Pancreas (tissue), 10 donors: ENCODE measurements around the gene LIN7B. TPM values are rescaled to one million over a fixed set of nuclear protein-coding genes. Genes with fewer than 3 reads are reported as not detected.
"Not testable (repeated sequence)": the region's sequence is repeated elsewhere in the genome, so short reads cannot be mapped to it uniquely, and the experiment has no call there.

Source experiments
- ATAC-seq, 4 donors: fragments of 200-7000 bp; cut with Tn5 transposase; one replicate each; pipeline versions ENCODE4 v1.8.0 to v1.9.1; 2020; ENCODE audit warnings: mild to moderate bottlenecking in 4 of 4, moderate library complexity in 4 of 4
- DNase-seq, 6 donors: peaks; one replicate each; pipeline ENCODE4 v3.0.0-alpha.2; 2020
- FAIRE-seq: peaks from 2 replicates; lab custom pipeline; 2012; peaks lifted over from hg19 to GRCh38; lab: Jason Lieb, UNC
- H3K27ac ChIP-seq, 4 donors: fragments of 200-600 bp; sonication (generic); 1 replicate in 3 of 4; 2 replicates in 1 of 4; pipeline versions ENCODE4 v1.5.0 to v1.8.0; 2020
- H3K27me3 ChIP-seq, 4 donors: fragments of 200-600 bp; one replicate each; pipeline ENCODE4 v1.8.0; 2021
- H3K36me3 ChIP-seq, 3 donors: fragments of 200-600 bp; sonication (generic) in 1 of 3; one replicate each; pipeline versions ENCODE4 v1.5.0 to v1.8.0; 2020 to 2021
- H3K4me1 ChIP-seq, 3 donors: fragments of 200-600 bp; one replicate each; pipeline ENCODE4 v1.8.0; 2021
- H3K4me3 ChIP-seq, 4 donors: fragments of 200-600 bp; sonication (generic) in 2 of 4; one replicate each; pipeline versions ENCODE4 v1.5.0 to v1.8.0; 2020 to 2021
- H3K9me3 ChIP-seq, 4 donors: fragments of 200-600 bp; one replicate each; pipeline ENCODE4 v1.8.0; 2021
- WGBS, 2 donors: extraction: QIAGEN DNeasy Blood & Tissue Kit; methylation state at CpG; one replicate each; pipeline ENCODE4 v1.1.7; 2013; 5-methylcytosine and 5-hydroxymethylcytosine counted together
- intact Hi-C, 3 donors: fragments of 100-400 bp; cut with DNase I; formaldehyde crosslinking; loops; one replicate each; pipeline versions ENCODE4 v1.11.1 to v1.14.2; 2022
- polyA plus RNA-seq, 2 donors: library from polyadenylated mRNA; stranded (reverse); fragments of 200-250 nt; gene quantifications; one replicate each; pipeline ENCODE4 v1.2.3, GENCODE V29; 2013
- total RNA-seq, 6 donors: library from RNA; stranded (reverse); fragmentation: NEBNext Ultra II Directional in 4 of 6; extraction: Animal tissue kit (Norgen Biotek cat#: 25700) in 4 of 6; gene quantifications; one replicate each; pipeline versions ENCODE4 v1.2.1 to v1.2.4, GENCODE V29; 2021 to 2023
- TF ChIP-seq, protein P1 (sequence below), 4 donors: fragments of 200-600 bp; sonication (generic) in 3 of 4; IDR thresholded peaks; one replicate each; pipeline versions ENCODE4 v1.5.0 to v1.8.0; 2021; ENCODE audit warnings: antibody characterized with exemption in 4 of 4
- donor health status: healthy with polysubstance abuse.
- donor health status: DM: no; HTN: no; CAD: no; lungs with moderate emphysema.
- donor health status: DM: no; HTN: no; CAD: no.
- donor health status: control.
- donor health status: control.
- donor health status: Bipolar disorder and iron deficiency.
- donor health status: DM: yes; HTN: yes; CAD: no.
- donor health status: DM: no; HTN: no; CAD: no.
- donor health status: DM: no; HTN: no; CAD: no.
- donor health status: DM: yes; HTN: yes; CAD: no.

Gene LIN7B
- total and polyA plus RNA-seq, 8 donors, result 4.7 to 20.7 (median 5.7) TPM

DNA sequence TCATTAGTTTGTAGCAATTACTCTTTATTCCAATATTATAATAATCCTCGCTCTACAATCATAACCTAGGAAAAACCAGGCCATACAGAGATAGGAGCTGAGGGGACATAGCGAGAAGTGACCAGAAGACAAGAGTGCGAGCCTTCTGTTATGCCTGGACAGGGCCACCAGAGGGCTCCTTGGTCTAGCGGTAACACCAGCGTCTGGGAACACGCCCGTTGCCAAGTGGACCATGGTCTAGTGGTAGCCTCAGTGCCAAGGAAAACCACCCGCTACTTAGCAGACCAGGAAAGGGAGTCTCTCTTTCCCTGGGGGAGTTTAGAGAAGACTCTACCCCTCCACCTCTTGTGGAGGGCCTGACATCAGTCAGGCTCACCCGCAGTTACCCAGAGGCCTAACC lies 39.3 kb upstream of the LIN7B start:
- 11 to 13% methylated on average over 8 to 9 of the region's 9 CpGs for WGBS, 2 donors
- intact Hi-C loops, result not testable (repeated sequence)
- peak; percentile 69 to 81 (median 77) for ATAC-seq

DNA sequence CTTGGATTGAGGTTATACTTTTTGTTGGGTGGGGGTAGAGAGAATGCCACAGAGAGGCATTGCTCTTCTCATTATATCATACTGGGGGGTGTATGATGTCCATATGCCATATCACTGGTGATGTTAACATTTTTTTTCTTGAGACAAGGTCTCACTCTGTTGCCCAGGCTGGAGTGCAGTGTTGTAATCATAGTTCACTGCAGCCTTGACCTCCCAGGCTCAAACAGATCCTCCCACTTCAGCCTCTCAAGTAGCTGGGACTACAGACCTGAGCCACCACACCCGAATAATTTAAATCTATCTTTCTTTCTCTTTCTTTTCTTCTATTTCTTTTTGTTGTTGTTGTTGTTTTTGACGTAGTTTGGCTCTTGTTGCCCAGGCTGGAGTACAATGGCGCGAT lies 33.8 kb upstream of the LIN7B start:
- Histone ChIP-seq H3K27ac (no peak overlapping the region), H3K4me3 (no peak overlapping the region), H3K4me1 (peaks cover 0 to 5% (median 0%) of the 10 kb centered on the region in 3 donors), H3K27me3 (no peaks in the 10 kb centered on the region), H3K9me3 (no peaks in the 10 kb centered on the region), H3K36me3 (no peaks in the 10 kb centered on the region)
- intact Hi-C loops, result no loop called here
- DNase-seq, result no peak
- WGBS, 2 donors, result 67 to 85% methylated on average over 4 of the region's 4 CpGs
- TF ChIP-seq, protein P1, sequence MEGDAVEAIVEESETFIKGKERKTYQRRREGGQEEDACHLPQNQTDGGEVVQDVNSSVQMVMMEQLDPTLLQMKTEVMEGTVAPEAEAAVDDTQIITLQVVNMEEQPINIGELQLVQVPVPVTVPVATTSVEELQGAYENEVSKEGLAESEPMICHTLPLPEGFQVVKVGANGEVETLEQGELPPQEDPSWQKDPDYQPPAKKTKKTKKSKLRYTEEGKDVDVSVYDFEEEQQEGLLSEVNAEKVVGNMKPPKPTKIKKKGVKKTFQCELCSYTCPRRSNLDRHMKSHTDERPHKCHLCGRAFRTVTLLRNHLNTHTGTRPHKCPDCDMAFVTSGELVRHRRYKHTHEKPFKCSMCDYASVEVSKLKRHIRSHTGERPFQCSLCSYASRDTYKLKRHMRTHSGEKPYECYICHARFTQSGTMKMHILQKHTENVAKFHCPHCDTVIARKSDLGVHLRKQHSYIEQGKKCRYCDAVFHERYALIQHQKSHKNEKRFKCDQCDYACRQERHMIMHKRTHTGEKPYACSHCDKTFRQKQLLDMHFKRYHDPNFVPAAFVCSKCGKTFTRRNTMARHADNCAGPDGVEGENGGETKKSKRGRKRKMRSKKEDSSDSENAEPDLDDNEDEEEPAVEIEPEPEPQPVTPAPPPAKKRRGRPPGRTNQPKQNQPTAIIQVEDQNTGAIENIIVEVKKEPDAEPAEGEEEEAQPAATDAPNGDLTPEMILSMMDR (IDR thresholded peaks at IDR 0.05), result no peak
- no peak for FAIRE-seq
- no peak for ATAC-seq

More for the DNA sequence above, 39.3 kb upstream of the LIN7B start:
- not testable (repeated sequence) for H3K9me3 ChIP-seq, H3K4me1 ChIP-seq, FAIRE-seq, H3K27ac ChIP-seq, H3K36me3 ChIP-seq, H3K4me3 ChIP-seq
- peaks cover 0 to 16% (median 0%) of the 10 kb centered on the region in 4 donors for H3K27me3 ChIP-seq
- TF ChIP-seq, protein P1 (IDR thresholded peaks at IDR 0.05), result peak; percentile 24 to 64 (median 40)
- DNase-seq, result peak; percentile 72 to 92 (median 80)

GRCh38 chr19:49081273-49081672 lies 32.9 kb upstream of the LIN7B start:
- Histone ChIP-seq H3K4me3 (no peak overlapping the region), H3K9me3 (no peaks in the 10 kb centered on the region), H3K4me1 (peaks cover 0 to 5% (median 0%) of the 10 kb centered on the region in 3 donors), H3K27ac (no peak overlapping the region), H3K27me3 (no peaks in the 10 kb centered on the region), H3K36me3 (no peaks in the 10 kb centered on the region)
- TF ChIP-seq, protein P1 (IDR thresholded peaks at IDR 0.05), result no peak
- WGBS, 2 donors, result 87 to 96% methylated on average over 1 of the region's 1 CpG
- ATAC-seq (no peak), DNase-seq (no peak), FAIRE-seq (no peak)
- intact Hi-C loops, result no loop called here

DNA sequence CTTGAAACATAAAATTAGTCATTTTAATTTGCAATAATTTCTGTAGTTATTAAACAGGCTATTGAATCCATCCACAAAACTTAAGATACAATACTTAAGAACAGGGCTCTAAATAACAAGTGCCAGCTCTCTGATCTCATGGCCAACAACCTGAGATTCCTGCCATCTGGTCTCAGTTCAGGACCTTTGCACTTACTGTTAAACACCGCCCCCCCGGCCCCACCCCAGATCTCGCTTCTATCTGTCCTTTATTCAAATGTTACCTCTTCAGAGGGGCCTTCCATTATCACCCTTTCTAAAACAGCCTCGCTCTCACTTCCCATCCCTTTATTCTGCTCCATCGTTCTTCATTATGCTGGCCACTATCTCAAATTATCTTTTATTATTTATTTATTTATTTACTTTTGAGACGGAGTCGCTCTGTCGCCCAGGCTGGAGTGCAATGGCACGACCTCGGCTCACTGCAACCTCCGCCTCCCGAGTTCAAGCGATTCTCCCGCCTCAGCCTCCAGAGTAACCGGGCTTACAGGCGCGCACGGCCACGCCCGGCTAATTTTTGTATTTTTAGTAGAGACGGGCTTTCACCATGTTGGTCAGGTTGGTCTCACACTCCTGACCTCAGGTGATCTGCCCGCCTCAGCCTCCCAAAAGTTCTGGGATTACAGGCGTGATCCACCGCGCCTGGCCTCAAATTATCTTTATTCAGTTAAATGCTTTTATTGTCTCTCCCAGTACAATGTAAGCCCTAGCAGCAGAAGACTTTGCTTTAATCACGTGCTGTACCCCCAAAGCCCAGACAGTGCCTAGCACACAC lies 29.8 kb upstream of the LIN7B start:
- ATAC-seq (peak in 1 of 4 donors; percentile 4), DNase-seq (peak in 1 of 6 donors; percentile 45), FAIRE-seq (no peak)
- H3K4me1 ChIP-seq, result peaks cover 0 to 26% (median 7%) of the 10 kb centered on the region in 3 donors
- no peaks in the 10 kb centered on the region for H3K27me3 ChIP-seq
- H3K9me3 ChIP-seq, result no peaks in the 10 kb centered on the region
- H3K27ac ChIP-seq, result peak overlapping the region; percentile 42 to 86 (median 66)
- WGBS, 2 donors, result 44 to 48% methylated on average over 26 of the region's 26 CpGs
- peaks cover 0 to 3% (median 0%) of the 10 kb centered on the region in 3 donors for H3K36me3 ChIP-seq
- TF ChIP-seq, protein P1 (IDR thresholded peaks at IDR 0.05), result no peak
- intact Hi-C loops, result no loop called here
- peak overlapping the region in 3 of 4 donors; percentile 18 to 82 (median 78) for H3K4me3 ChIP-seq
